HCT116 (cell line): ENCODE results near the gene CIAO2B. TPM values are rescaled to one million over a fixed set of nuclear protein-coding genes. Genes with fewer than 3 reads are reported as not detected.

ENCODE experiments used
- ATAC-seq: fragments of 200-7000 bp; cut with Tn5 transposase; 2 replicates; pipeline ENCODE4 v1.9.1; 2020; ENCODE audit warnings: mild to moderate bottlenecking, moderate library complexity
- BruUV-seq: library from RNA; stranded (reverse); fragments of 400-500 nt; replicated peaks from 2 replicates; lab custom pipeline; 2021; lab: Mats Ljungman, UMichigan
- CTCF ChIA-PET: fragments of 300-600 bp; sonication (Branson Sonifier 250); formaldehyde crosslinking; loops from one replicate; lab custom pipeline; 2021; ENCODE audit warnings: antibody characterized with exemption; lab: Charles Lee
- POLR2A ChIA-PET: fragments of 300-600, 350-600 bp; sonication (Branson Sonifier 250); formaldehyde crosslinking; loops from one replicate; lab custom pipeline; 2021; ENCODE audit warnings: antibody characterized with exemption; lab: Charles Lee
- RAD21 ChIA-PET, 2 experiments: fragments of 300-600 bp; sonication (Branson Sonifier 250); formaldehyde crosslinking; loops; one replicate each; lab custom pipeline; 2023; ENCODE audit warnings: low total read pairs in 2 of 2; ENCODE audit not compliant: uncharacterized antibody in 2 of 2, unreplicated experiment in 2 of 2, low non-redundant PET in 1 of 2; lab: Charles Lee
- DNase-seq: peaks from one replicate; pipeline ENCODE4 v3.0.0-alpha.2; 2010; ENCODE audit warnings: low read depth, low spot score
- H2AFZ ChIP-seq: fragments of 200-600 bp; shearing (Covaris generic), sonication (generic); 2 replicates; pipeline ENCODE4 v1.6.1; 2017; ENCODE audit warnings: low read depth, mixed run types, mixed read lengths, antibody characterized with exemption, low read length; ENCODE audit not compliant: poor library complexity, severe bottlenecking
- H3K27ac ChIP-seq: 2 replicates; pipeline ENCODE4 v1.5.1; 2012; ENCODE audit warnings: low read depth, low read length
- H3K27me3 ChIP-seq: fragments of 200-600 bp; sonication (generic); 2 replicates; pipeline ENCODE4 v1.6.1; 2016; ENCODE audit warnings: mixed run types, low read length, mixed read lengths; ENCODE audit not compliant: insufficient read depth
- H3K36me3 ChIP-seq, 2 experiments: fragments of 200-500 bp in 1 of 2; fragments of 200-600 bp in 1 of 2; sonication (Bioruptor generic) in 1 of 2; sonication (generic) in 1 of 2; 2 replicates each; pipeline versions ENCODE4 v1.5.1 to v1.6.1; 2014 to 2016; ENCODE audit warnings: low read length in 2 of 2, inconsistent platforms in 1 of 2, mixed read lengths in 1 of 2, mixed run types in 1 of 2; ENCODE audit not compliant: insufficient read depth in 2 of 2, control insufficient read depth in 1 of 2
- H3K4me1 ChIP-seq, 2 experiments: fragments of 200-600 bp in 1 of 2; sonication (generic) in 1 of 2; 2 replicates each; pipeline versions ENCODE4 v1.5.1 to v1.6.1; 2012 to 2017; ENCODE audit warnings: low read length in 2 of 2, inconsistent platforms in 1 of 2, mild to moderate bottlenecking in 1 of 2, mixed read lengths in 1 of 2, mixed run types in 1 of 2, moderate library complexity in 1 of 2; ENCODE audit not compliant: insufficient read depth in 2 of 2, control insufficient read depth in 1 of 2
- H3K4me2 ChIP-seq: fragments of 200-600 bp; sonication (generic); 2 replicates; pipeline ENCODE4 v1.6.1; 2017; ENCODE audit warnings: mixed run types, low read length, mixed read lengths
- H3K4me3 ChIP-seq, 2 experiments: fragments of 200-600 bp in 1 of 2; sonication (generic) in 1 of 2; replicated peaks in 1 of 2; 2 replicates each; pipeline ENCODE4 v1.5.1; 2011 to 2016; ENCODE audit warnings: low read length in 2 of 2, control low read depth in 1 of 2, low read depth in 1 of 2, mild to moderate bottlenecking in 1 of 2, mixed read lengths in 1 of 2, mixed run types in 1 of 2
- H3K79me2 ChIP-seq: fragments of 200-600 bp; sonication (generic); 2 replicates; pipeline ENCODE4 v1.6.1; 2017; ENCODE audit warnings: mild to moderate bottlenecking, mixed run types, low read length, moderate library complexity, mixed read lengths; ENCODE audit not compliant: insufficient read depth
- H3K9ac ChIP-seq: fragments of 200-600 bp; sonication (generic); 2 replicates; pipeline ENCODE4 v1.6.1; 2016; ENCODE audit warnings: low read length, mixed read lengths
- H3K9me2 ChIP-seq: fragments of 200-600 bp; sonication (generic), shearing (Covaris generic); 2 replicates; pipeline ENCODE4 v1.6.1; 2017; ENCODE audit warnings: mixed run types, mild to moderate bottlenecking, moderate library complexity; ENCODE audit not compliant: insufficient read depth
- H3K9me3 ChIP-seq, 2 experiments: fragments of 200-500 bp in 1 of 2; fragments of 200-600 bp in 1 of 2; sonication (Bioruptor generic) in 1 of 2; sonication (generic) in 1 of 2; 2 replicates each; pipeline ENCODE4 v1.6.1; 2014 to 2017; ENCODE audit warnings: low read length in 2 of 2, mixed read lengths in 2 of 2, inconsistent platforms in 1 of 2, low read depth in 1 of 2, mild to moderate bottlenecking in 1 of 2, mixed run types in 1 of 2, moderate library complexity in 1 of 2; ENCODE audit not compliant: control insufficient read depth in 1 of 2, insufficient read depth in 1 of 2
- H4K20me1 ChIP-seq: fragments of 200-600 bp; sonication (generic), shearing (Covaris generic); 2 replicates; pipeline ENCODE4 v1.6.1; 2017; ENCODE audit warnings: mixed run types, mild to moderate bottlenecking, moderate library complexity; ENCODE audit not compliant: insufficient read depth
- ATF3 ChIP-seq: IDR thresholded peaks from 2 replicates; pipeline ENCODE4 v1.6.1; 2012
- CBX3 ChIP-seq: IDR thresholded peaks from 2 replicates; pipeline ENCODE4 v1.6.1; 2012; ENCODE audit warnings: low read depth
- CEBPB ChIP-seq: IDR thresholded peaks from 2 replicates; pipeline ENCODE4 v1.6.1; 2012; ENCODE audit warnings: low read depth
- EGR1 ChIP-seq: IDR thresholded peaks from 2 replicates; pipeline ENCODE4 v1.6.1; 2012; ENCODE audit warnings: low read depth
- ELF1 ChIP-seq: IDR thresholded peaks from 2 replicates; pipeline ENCODE4 v1.6.1; 2012; ENCODE audit warnings: low read depth, borderline replicate concordance
- EZH2phosphoT487 ChIP-seq: fragments of 200-600 bp; IDR thresholded peaks from 2 replicates; pipeline ENCODE4 v1.6.1; 2018; ENCODE audit warnings: antibody characterized with exemption, borderline replicate concordance
- FOSL1 ChIP-seq: IDR thresholded peaks from 2 replicates; pipeline ENCODE4 v1.6.1; 2012; ENCODE audit warnings: low read depth
- JUND ChIP-seq: IDR thresholded peaks from 2 replicates; pipeline ENCODE4 v1.6.1; 2012
- POLR2AphosphoS5 ChIP-seq: IDR thresholded peaks from 2 replicates; pipeline ENCODE4 v1.6.1; 2011; ENCODE audit warnings: mild to moderate bottlenecking, low read depth, low read length, moderate library complexity
- REST ChIP-seq: IDR thresholded peaks from 2 replicates; pipeline ENCODE4 v1.6.1; 2012; ENCODE audit warnings: low read depth
- SIN3A ChIP-seq: IDR thresholded peaks from 2 replicates; pipeline ENCODE4 v1.6.1; 2012; ENCODE audit warnings: low read depth
- TCF7L2 ChIP-seq: IDR thresholded peaks from 2 replicates; pipeline ENCODE4 v1.7.0; 2011; ENCODE audit warnings: borderline replicate concordance, inconsistent platforms; ENCODE audit not compliant: insufficient read depth, insufficient read length; ENCODE audit errors: extremely low read depth
- YY1 ChIP-seq: IDR thresholded peaks from 2 replicates; pipeline ENCODE4 v1.6.1; 2011; ENCODE audit warnings: low read length, low read depth, moderate library complexity, mild to moderate bottlenecking; ENCODE audit not compliant: insufficient replicate concordance; ENCODE audit errors: extremely low read depth
- ZFX ChIP-seq: fragments of 450-650 bp; IDR thresholded peaks from 2 replicates; pipeline ENCODE4 v1.6.1; 2017
- intact Hi-C: fragments of 100-400 bp; cut with micrococcal nuclease; formaldehyde crosslinking; loops from 2 replicates; pipeline ENCODE4 v1.10.0; 2022
- total RNA-seq: library from RNA; stranded (reverse); gene quantifications from one replicate; pipeline ENCODE4 v1.2.1, GENCODE V29; 2021; ENCODE audit not compliant: unreplicated experiment
- TF ChIP-seq, protein P1 (sequence below): IDR thresholded peaks from 2 replicates; pipeline ENCODE4 v1.6.1; 2012

The CIAO2B gene
- total RNA-seq, 1 experiment from 2014 or later = 113 TPM

DNA sequence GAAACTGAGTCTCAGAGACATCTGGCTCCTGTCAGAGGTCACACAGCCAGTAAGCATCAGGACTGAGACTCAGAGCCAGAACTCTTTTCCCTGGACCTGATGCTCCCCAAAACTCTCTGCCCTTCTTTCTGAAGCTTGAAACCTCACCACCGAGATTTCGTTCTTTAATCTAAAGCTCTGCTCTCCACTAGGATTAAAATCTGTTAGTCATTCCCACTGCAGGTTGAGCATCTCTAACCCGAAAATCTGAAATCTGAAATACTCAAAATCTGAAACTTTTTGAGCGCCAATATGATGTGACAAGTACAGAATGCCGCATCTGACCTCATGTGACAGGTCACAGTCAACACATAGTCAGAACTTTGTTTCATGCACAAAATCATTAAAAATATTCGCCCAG lies 17.7 kb downstream of the CIAO2B start:
- Histone ChIP-seq H3K27ac (no peak overlapping the region), H3K27me3 (no peaks in the 10 kb centered on the region), H3K9me2 (no peaks in the 10 kb centered on the region), H3K4me1 (peaks cover 0 to 1% of the 10 kb centered on the region in 2 experiments; a peak in 1 of 4 replicates), H3K4me2 (no peak overlapping the region)
- DNase-seq (no peak), ATAC-seq (no peak)
- RAD21 ChIA-PET = no interaction called here
- TF ChIP-seq ZFX (no peak), JUND (no peak), SIN3A (no peak), CBX3 (no peak), CEBPB (no peak), ELF1 (no peak)
- TF ChIP-seq, protein P1, sequence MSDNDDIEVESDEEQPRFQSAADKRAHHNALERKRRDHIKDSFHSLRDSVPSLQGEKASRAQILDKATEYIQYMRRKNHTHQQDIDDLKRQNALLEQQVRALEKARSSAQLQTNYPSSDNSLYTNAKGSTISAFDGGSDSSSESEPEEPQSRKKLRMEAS = no peak
- TF ChIP-seq, all 23 proteins: peak for 0
- H3K36me3 ChIP-seq = no peaks in the 10 kb centered on the region
- ChIA-PET CTCF (no interaction called here), POLR2A (no interaction called here)
- intact Hi-C loops = no loop called here
- no peak overlapping the region for H3K4me3 ChIP-seq
- no TSS peak for BruUV-seq
- H3K79me2 ChIP-seq = no peaks in the 10 kb centered on the region
- no peaks in the 10 kb centered on the region for H3K9me3 ChIP-seq
- H3K9ac ChIP-seq = no peak overlapping the region
- H2AFZ ChIP-seq = no peak overlapping the region
- no peaks in the 10 kb centered on the region for H4K20me1 ChIP-seq

- Histone ChIP-seq H3K27me3 (no peaks in the 10 kb centered on the region), H4K20me1 (no peaks in the 10 kb centered on the region), H3K9me2 (no peaks in the 10 kb centered on the region), H3K9me3 (no peaks in the 10 kb centered on the region)
- ChIA-PET POLR2A (no interaction called here), RAD21 (no interaction called here)
- intact Hi-C loops = no loop called here
- no peak for TF ChIP-seq REST
- no peak for TF ChIP-seq POLR2AphosphoS5
- no peak for TF ChIP-seq SIN3A
- no peak for TF ChIP-seq CBX3
- no peak for TF ChIP-seq EZH2phosphoT487
- TF ChIP-seq ATF3 = no peak
- no peak for TF ChIP-seq FOSL1
- TF ChIP-seq, protein P1 = no peak
- TF ChIP-seq CEBPB = no peak
- TF ChIP-seq ELF1 = no peak
- TF ChIP-seq EGR1 = no peak
- no peak for TF ChIP-seq TCF7L2
- no peak for TF ChIP-seq YY1
- TF ChIP-seq JUND = no peak
- TF ChIP-seq, all 23 proteins: peak for 0
- no peak for ATAC-seq
- DNase-seq = no peak
- Histone ChIP-seq H3K36me3 (no peaks in the 10 kb centered on the region), H3K4me3 (no peak overlapping the region), H3K4me2 (no peak overlapping the region), H3K4me1 (peaks cover 0 to 8% of the 10 kb centered on the region in 2 experiments; a peak in 2 of 4 replicates), H3K79me2 (no peaks in the 10 kb centered on the region), H2AFZ (no peak overlapping the region), H3K27ac (no peak overlapping the region), H3K9ac (no peak overlapping the region)
- BruUV-seq = no TSS peak
- CTCF ChIA-PET = interaction anchor here (0.8 kb wide), 1 partner anchor 14 kb away, joined by 3 read pairs; no protein-coding TSS in a partner anchor
Measured at GRCh38 chr16:66915041-66915440, 19.2 kb downstream of the CIAO2B start.
